ENCODE data around the gene ATXN1.

ATXN1 gene

GRCh38 chr6:16769131-16769985 lies 8.1 kb upstream of the ATXN1 start:
- ChIA-PET POLR2A (no interaction called here), CTCF (interaction anchor here (1.3 to 2.2 kb wide), 4 partner anchors 17 to 436 kb away, joined by 3 to 18 read pairs (median 4); no protein-coding TSS in a partner anchor)
- no peak for TF ChIP-seq CTCF (IDR thresholded peaks at IDR 0.05; ENCODE audit: control extremely low read depth, extremely low read depth, low read depth, missing control alignments)
- no peak for DNase-seq (ENCODE audit: extremely low spot score)

GRCh38 chr6:16768477-16768830 lies 7.2 kb upstream of the ATXN1 start:
- ChIA-PET POLR2A (interaction anchor here (0.6 kb wide), 1 partner anchor 166 kb away, joined by 4 read pairs; no protein-coding TSS in a partner anchor), CTCF (interaction anchor here (1.0 to 1.9 kb wide), 6 partner anchors 36 to 484 kb away, joined by 3 to 9 read pairs (median 4); no protein-coding TSS in a partner anchor)
- TF ChIP-seq CTCF (IDR thresholded peaks at IDR 0.05; ENCODE audit: control extremely low read depth, extremely low read depth, low read depth, missing control alignments), result no peak
- no peak for DNase-seq (ENCODE audit: extremely low spot score)

GRCh38 chr6:16767765-16768476 lies 6.7 kb upstream of the ATXN1 start:
- no peak for DNase-seq (ENCODE audit: extremely low spot score)
- ChIA-PET POLR2A (interaction anchor here (0.6 kb wide), 1 partner anchor 166 kb away, joined by 4 read pairs; no protein-coding TSS in a partner anchor), CTCF (interaction anchor here (0.8 to 1.9 kb wide), 8 partner anchors 8 to 484 kb away, joined by 3 to 9 read pairs (median 4); no protein-coding TSS in a partner anchor)
- TF ChIP-seq CTCF (IDR thresholded peaks at IDR 0.05; ENCODE audit: control extremely low read depth, extremely low read depth, low read depth, missing control alignments), result no peak

- CTCF ChIA-PET, result interaction anchor here (0.8 to 1.9 kb wide), 6 partner anchors 9 to 481 kb away, joined by 3 to 9 read pairs (median 4); no protein-coding TSS in a partner anchor
- DNase-seq (ENCODE audit: extremely low spot score), result no peak
- TF ChIP-seq CTCF (IDR thresholded peaks at IDR 0.05; ENCODE audit: control extremely low read depth, extremely low read depth, low read depth, missing control alignments), result no peak
- POLR2A ChIA-PET, result no interaction called here
These were observed 5.8 kb upstream of the ATXN1 start for GRCh38 chr6:16766836-16767745.

GRCh38 chr6:16766043-16766536 lies 4.8 kb upstream of the ATXN1 start:
- DNase-seq (ENCODE audit: extremely low spot score), result no peak
- ChIA-PET CTCF (interaction anchor here (1.4 kb wide), 1 partner anchor 10 kb away, joined by 4 read pairs; no protein-coding TSS in a partner anchor), POLR2A (no interaction called here)
- TF ChIP-seq CTCF (IDR thresholded peaks at IDR 0.05; ENCODE audit: control extremely low read depth, extremely low read depth, low read depth, missing control alignments), result no peak

Measured in GM10248 (cell line).